HepG2 (cell line): Measurements from ENCODE around the gene ESRRB. TPM values are rescaled to one million over a fixed set of nuclear protein-coding genes. Genes with fewer than 3 reads are reported as not detected.

Experiments
- ATAC-seq: fragments of 200-7000 bp; cut with Tn5 transposase; 3 replicates; pipeline ENCODE4 v1.9.1; 2020; ENCODE audit warnings: mild to moderate bottlenecking, moderate library complexity
- BruUV-seq: library from RNA; stranded (reverse); fragments of 400-500 nt; replicated peaks from 2 replicates; lab custom pipeline; 2021; lab: Mats Ljungman, UMichigan
- CTCF ChIA-PET: fragments of 300-600 bp; formaldehyde crosslinking; extraction: SDS; loops from one replicate; lab custom pipeline; 2021; ENCODE audit warnings: low total read pairs, inconsistent platforms, low intra/inter-chr PET ratio; lab: Yijun Ruan, JAX
- POLR2A ChIA-PET: fragments of 350-600 bp; sonication (Branson Sonifier 250); formaldehyde crosslinking; loops from one replicate; lab custom pipeline; 2020; ENCODE audit warnings: antibody characterized with exemption, inconsistent platforms; lab: Yijun Ruan, JAX
- DNase-seq: peaks from one replicate; pipeline ENCODE4 v3.0.0-alpha.2; 2015; ENCODE audit warnings: low spot score
- FAIRE-seq: peaks from 3 replicates; lab custom pipeline; 2011; peaks lifted over from hg19 to GRCh38; lab: Jason Lieb, UNC
- H2AFZ ChIP-seq: one replicate; pipeline ENCODE4 v1.6.1; 2011; ENCODE audit warnings: low read length, inconsistent platforms
- H3K27ac ChIP-seq: fragments of 300-600 bp; 3 replicates; pipeline ENCODE4 v1.8.0; 2011; ENCODE audit warnings: mixed run types, mild to moderate bottlenecking, mixed read lengths, low read length, inconsistent platforms; ENCODE audit not compliant: insufficient read depth; ENCODE audit errors: extremely low read length
- H3K27me3 ChIP-seq, 2 experiments: fragments of 200-600 bp in 1 of 2; 2 replicates in 1 of 2; 3 replicates in 1 of 2; pipeline versions ENCODE4 v1.6.0 to v1.8.0; 2011; ENCODE audit warnings: low read length in 2 of 2, mild to moderate bottlenecking in 2 of 2, moderate library complexity in 2 of 2, inconsistent platforms in 1 of 2; ENCODE audit not compliant: insufficient read depth in 2 of 2, control insufficient read depth in 1 of 2
- H3K36me3 ChIP-seq, 2 experiments: fragments of 200-600 bp in 1 of 2; replicated peaks in 1 of 2; 2 replicates in 1 of 2; 3 replicates in 1 of 2; pipeline versions ENCODE4 v1.5.1 to v1.8.0; 2011; ENCODE audit warnings: low read length in 2 of 2, inconsistent platforms in 1 of 2; ENCODE audit not compliant: insufficient read depth in 2 of 2, control insufficient read depth in 1 of 2
- H3K4me1 ChIP-seq: 2 replicates; pipeline ENCODE4 v1.5.1; 2012; ENCODE audit warnings: low read length, inconsistent platforms; ENCODE audit not compliant: insufficient read depth
- H3K4me2 ChIP-seq: 2 replicates; pipeline ENCODE4 v1.6.0; 2011; ENCODE audit warnings: low read depth, low read length, inconsistent platforms
- H3K4me3 ChIP-seq, 3 experiments: fragments of 200-600 bp in 1 of 3; sonication (generic), shearing (Covaris generic) in 1 of 3; replicated peaks in 1 of 3; 2 replicates each; pipeline ENCODE4 v1.5.1; 2011 to 2016; ENCODE audit warnings: low read length in 3 of 3, inconsistent platforms in 2 of 3, low read depth in 2 of 3, mild to moderate bottlenecking in 2 of 3, control low read depth in 1 of 3, mixed read lengths in 1 of 3; ENCODE audit not compliant: insufficient read depth in 1 of 3
- H3K79me2 ChIP-seq: one replicate; pipeline ENCODE4 v1.6.1; 2011; ENCODE audit warnings: low read length, inconsistent platforms; ENCODE audit not compliant: insufficient read depth
- H3K9ac ChIP-seq: 2 replicates; pipeline ENCODE4 v1.6.0; 2011; ENCODE audit warnings: mild to moderate bottlenecking, low read depth, low read length, inconsistent platforms; ENCODE audit not compliant: insufficient read depth
- H3K9me3 ChIP-seq: 2 replicates; pipeline ENCODE4 v1.5.1; 2012; ENCODE audit warnings: mild to moderate bottlenecking, low read length
- H4K20me1 ChIP-seq: 2 replicates; pipeline ENCODE4 v1.6.0; 2011; ENCODE audit warnings: inconsistent platforms, mild to moderate bottlenecking, low read length, moderate library complexity; ENCODE audit not compliant: insufficient read depth
- ARHGAP35 ChIP-seq: sonication (generic); formaldehyde crosslinking; IDR thresholded peaks from 2 replicates; pipeline ENCODE4 v1.9.0; 2022; ENCODE audit warnings: mild to moderate bottlenecking, inconsistent platforms, moderate library complexity, missing genetic modification reagents, borderline replicate concordance
- BCL6 ChIP-seq: IDR thresholded peaks from 2 replicates; pipeline ENCODE4 v1.6.1; 2016; ENCODE audit warnings: missing genetic modification reagents, missing compliant biosample characterization
- PREB ChIP-seq: sonication (generic); formaldehyde crosslinking; IDR thresholded peaks from 2 replicates; pipeline ENCODE4 v1.4.0; 2020; ENCODE audit warnings: missing genetic modification reagents
- STAG1 ChIP-seq: sonication (generic); formaldehyde crosslinking; IDR thresholded peaks from 2 replicates; pipeline ENCODE4 v1.4.0; 2020; ENCODE audit warnings: missing genetic modification reagents
- ZBTB14 ChIP-seq: sonication (generic); formaldehyde crosslinking; IDR thresholded peaks from 2 replicates; pipeline ENCODE4 v1.4.0; 2020; ENCODE audit warnings: missing genetic modification reagents
- ZNF501 ChIP-seq: sonication (generic); formaldehyde crosslinking; IDR thresholded peaks from 2 replicates; pipeline ENCODE4 v1.5.1; 2020; ENCODE audit warnings: mild to moderate bottlenecking, moderate library complexity, missing genetic modification reagents
- ZNF569 ChIP-seq: sonication (generic); formaldehyde crosslinking; IDR thresholded peaks from 2 replicates; pipeline ENCODE4 v1.5.0; 2020; ENCODE audit warnings: mild to moderate bottlenecking, missing genetic modification reagents, moderate library complexity, borderline replicate concordance
- ZSCAN30 ChIP-seq: sonication (generic); formaldehyde crosslinking; IDR thresholded peaks from 2 replicates; pipeline ENCODE4 v1.5.0; 2020; ENCODE audit warnings: mild to moderate bottlenecking, missing genetic modification reagents
- ZSCAN31 ChIP-seq: sonication (generic); formaldehyde crosslinking; IDR thresholded peaks from 2 replicates; pipeline ENCODE4 v1.5.0; 2020; ENCODE audit warnings: low read depth, mild to moderate bottlenecking, missing genetic modification reagents
- WGBS: methylation state at CpG from one replicate; pipeline ENCODE4 v1.1.6; 2017; ENCODE audit warnings: low lambda C conversion rate; 5-methylcytosine and 5-hydroxymethylcytosine counted together
- in situ Hi-C: cut with HindIII; loops from 2 replicates; pipeline ENCODE4 v1.10.0; 2017; ENCODE audit warnings: low pct_unique_long_range_greater_than_20kb; ENCODE audit not compliant: extremely low pct_ligation_motif_present
- intact Hi-C: fragments of 100-400 bp; cut with micrococcal nuclease; formaldehyde crosslinking; loops from one replicate; pipeline ENCODE4 v1.10.0; 2022; ENCODE audit not compliant: unreplicated experiment
- polyA plus RNA-seq, 8 experiments: library from polyadenylated mRNA; depleted of rRNA in 3 of 8; stranded (reverse) in 7 of 8; unstranded in 1 of 8; fragments of >200 nt; fragmentation: Illumina TruSeq in 4 of 8; extraction: Trizol in 4 of 8; gene quantifications; 2 replicates each; pipeline versions ENCODE4 v1.2.1 to v1.2.3, GENCODE V29; 2011 to 2016; ENCODE audit warnings: low read depth in 4 of 8, missing spikeins in 1 of 8, mixed read lengths in 1 of 8; ENCODE audit not compliant: insufficient read depth in 1 of 8
- total RNA-seq, 5 experiments: library from RNA; depleted of rRNA; stranded (reverse); fragments of >200 nt; fragmentation: Illumina TruSeq; extraction: Trizol; gene quantifications; 2 replicates each; pipeline ENCODE4 v1.2.3, GENCODE V29; 2016; ENCODE audit warnings: low read depth in 1 of 5
- TF ChIP-seq, protein P1 (sequence below): sonication (generic); formaldehyde crosslinking; IDR thresholded peaks from 2 replicates; pipeline ENCODE4 v1.5.0; 2020; ENCODE audit warnings: mild to moderate bottlenecking, missing genetic modification reagents, moderate library complexity
- TF ChIP-seq, protein P2 (sequence below): sonication (generic); formaldehyde crosslinking; IDR thresholded peaks from 2 replicates; pipeline ENCODE4 v1.5.0; 2020; ENCODE audit warnings: mild to moderate bottlenecking, missing genetic modification reagents

The ESRRB gene
- total and polyA plus RNA-seq, 2 of the 13 experiments (the other 11 are each of a cell fraction or from before 2014, with no cell fraction given) = 0.04 to 0.33 TPM

DNA sequence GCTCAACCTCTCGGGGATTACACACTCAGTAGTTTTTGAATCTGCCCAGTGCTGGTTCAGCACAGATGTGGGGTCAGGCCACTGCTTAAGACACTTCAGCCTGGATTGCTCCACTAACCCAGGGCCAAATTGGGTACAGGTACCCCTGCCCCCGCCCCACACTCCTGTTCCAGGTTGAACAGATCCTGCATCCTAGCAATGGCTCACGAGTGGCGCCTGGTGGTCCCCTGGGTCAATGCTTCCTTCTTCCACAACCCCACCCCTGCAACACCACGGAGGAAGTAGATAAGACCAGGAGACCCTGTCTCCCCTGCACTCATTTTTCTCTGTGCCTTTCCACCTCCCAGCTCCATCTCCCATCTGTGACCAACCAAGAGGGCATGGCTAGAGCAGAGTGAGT is 108.4 kb downstream of the ESRRB start:
- TF ChIP-seq PREB = no peak
- no peak for TF ChIP-seq ZNF569
- TF ChIP-seq, protein P1, sequence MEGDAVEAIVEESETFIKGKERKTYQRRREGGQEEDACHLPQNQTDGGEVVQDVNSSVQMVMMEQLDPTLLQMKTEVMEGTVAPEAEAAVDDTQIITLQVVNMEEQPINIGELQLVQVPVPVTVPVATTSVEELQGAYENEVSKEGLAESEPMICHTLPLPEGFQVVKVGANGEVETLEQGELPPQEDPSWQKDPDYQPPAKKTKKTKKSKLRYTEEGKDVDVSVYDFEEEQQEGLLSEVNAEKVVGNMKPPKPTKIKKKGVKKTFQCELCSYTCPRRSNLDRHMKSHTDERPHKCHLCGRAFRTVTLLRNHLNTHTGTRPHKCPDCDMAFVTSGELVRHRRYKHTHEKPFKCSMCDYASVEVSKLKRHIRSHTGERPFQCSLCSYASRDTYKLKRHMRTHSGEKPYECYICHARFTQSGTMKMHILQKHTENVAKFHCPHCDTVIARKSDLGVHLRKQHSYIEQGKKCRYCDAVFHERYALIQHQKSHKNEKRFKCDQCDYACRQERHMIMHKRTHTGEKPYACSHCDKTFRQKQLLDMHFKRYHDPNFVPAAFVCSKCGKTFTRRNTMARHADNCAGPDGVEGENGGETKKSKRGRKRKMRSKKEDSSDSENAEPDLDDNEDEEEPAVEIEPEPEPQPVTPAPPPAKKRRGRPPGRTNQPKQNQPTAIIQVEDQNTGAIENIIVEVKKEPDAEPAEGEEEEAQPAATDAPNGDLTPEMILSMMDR (CRISPR knock-in tag) = peak; percentile 58
- TF ChIP-seq ARHGAP35 = no peak
- TF ChIP-seq BCL6 (CRISPR knock-in tag) = no peak
- no peak for TF ChIP-seq ZNF501 (CRISPR knock-in tag)
- no peak for TF ChIP-seq ZSCAN31 (CRISPR knock-in tag)
- TF ChIP-seq ZSCAN30 (CRISPR knock-in tag) = no peak
- no peak for TF ChIP-seq ZBTB14 (CRISPR knock-in tag)
- TF ChIP-seq STAG1 (CRISPR knock-in tag) = peak; percentile 52
- TF ChIP-seq, protein P2, sequence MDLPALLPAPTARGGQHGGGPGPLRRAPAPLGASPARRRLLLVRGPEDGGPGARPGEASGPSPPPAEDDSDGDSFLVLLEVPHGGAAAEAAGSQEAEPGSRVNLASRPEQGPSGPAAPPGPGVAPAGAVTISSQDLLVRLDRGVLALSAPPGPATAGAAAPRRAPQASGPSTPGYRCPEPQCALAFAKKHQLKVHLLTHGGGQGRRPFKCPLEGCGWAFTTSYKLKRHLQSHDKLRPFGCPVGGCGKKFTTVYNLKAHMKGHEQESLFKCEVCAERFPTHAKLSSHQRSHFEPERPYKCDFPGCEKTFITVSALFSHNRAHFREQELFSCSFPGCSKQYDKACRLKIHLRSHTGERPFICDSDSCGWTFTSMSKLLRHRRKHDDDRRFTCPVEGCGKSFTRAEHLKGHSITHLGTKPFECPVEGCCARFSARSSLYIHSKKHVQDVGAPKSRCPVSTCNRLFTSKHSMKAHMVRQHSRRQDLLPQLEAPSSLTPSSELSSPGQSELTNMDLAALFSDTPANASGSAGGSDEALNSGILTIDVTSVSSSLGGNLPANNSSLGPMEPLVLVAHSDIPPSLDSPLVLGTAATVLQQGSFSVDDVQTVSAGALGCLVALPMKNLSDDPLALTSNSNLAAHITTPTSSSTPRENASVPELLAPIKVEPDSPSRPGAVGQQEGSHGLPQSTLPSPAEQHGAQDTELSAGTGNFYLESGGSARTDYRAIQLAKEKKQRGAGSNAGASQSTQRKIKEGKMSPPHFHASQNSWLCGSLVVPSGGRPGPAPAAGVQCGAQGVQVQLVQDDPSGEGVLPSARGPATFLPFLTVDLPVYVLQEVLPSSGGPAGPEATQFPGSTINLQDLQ = no peak
- in situ Hi-C loops (no loop called here), intact Hi-C loops (no loop called here)
- Histone ChIP-seq H3K79me2 (no peaks in the 10 kb centered on the region), H3K9me3 (no peaks in the 10 kb centered on the region), H3K9ac (no peak overlapping the region), H3K4me3 (no peak overlapping the region), H3K27me3 (no peaks in the 10 kb centered on the region; a peak in 2 of 5 replicates), H4K20me1 (no peaks in the 10 kb centered on the region), H3K4me1 (no peaks in the 10 kb centered on the region), H3K36me3 (no peaks in the 10 kb centered on the region), H3K4me2 (no peak overlapping the region), H3K27ac (no peak overlapping the region), H2AFZ (no peak overlapping the region)
- DNase-seq (no peak), ATAC-seq (peak; percentile 60), FAIRE-seq (no peak)
- no TSS peak for BruUV-seq
- whole genome bisulfite sequencing = 8% methylated on average over 4 of the region's 5 CpGs
- CTCF ChIA-PET = no interaction called here
- POLR2A ChIA-PET = no interaction called here
